ENCODE data around the gene PBX1.

Gene PBX1

GRCh38 chr1:164703960-164704411 is 145.0 kb downstream of the PBX1 start:
- no peak for DNase-seq

- no peak for DNase-seq
Observed at GRCh38 chr1:164704954-164705353, 146.0 kb downstream of the PBX1 start.

GRCh38 chr1:164706606-164706987 is 147.6 kb downstream of the PBX1 start:
- DNase-seq: no peak

GRCh38 chr1:164707868-164708331 is 148.9 kb downstream of the PBX1 start:
- DNase-seq: no peak

- no peak for DNase-seq
Observed at GRCh38 chr1:164708596-164708995, 149.6 kb downstream of the PBX1 start.

- DNase-seq: no peak
Observed at GRCh38 chr1:164709126-164709525, 150.1 kb downstream of the PBX1 start.

- no peak for DNase-seq
Observed at GRCh38 chr1:164709541-164710278, 150.7 kb downstream of the PBX1 start.

- DNase-seq: no peak
Observed at GRCh38 chr1:164712131-164713036, 153.4 kb downstream of the PBX1 start.

- DNase-seq: no peak
Observed at GRCh38 chr1:164713456-164714207, 154.6 kb downstream of the PBX1 start.

- no peak for DNase-seq
Observed at GRCh38 chr1:164716992-164717703, 158.2 kb downstream of the PBX1 start.

GRCh38 chr1:164718821-164719220 is 159.8 kb downstream of the PBX1 start:
- no peak for DNase-seq

- DNase-seq: no peak
Observed at GRCh38 chr1:164719676-164720439, 160.9 kb downstream of the PBX1 start.

- DNase-seq: no peak
Observed at GRCh38 chr1:164720440-164721227, 161.7 kb downstream of the PBX1 start.

- DNase-seq: no peak
Observed at GRCh38 chr1:164721228-164721496, 162.2 kb downstream of the PBX1 start.

- no peak for DNase-seq
Observed at GRCh38 chr1:164723296-164723798, 164.4 kb downstream of the PBX1 start.

GRCh38 chr1:164725401-164725800 is 166.4 kb downstream of the PBX1 start:
- no peak for DNase-seq

- no peak for DNase-seq
Observed at GRCh38 chr1:164726235-164726634, 167.3 kb downstream of the PBX1 start.

GRCh38 chr1:164728719-164729118 is 169.7 kb downstream of the PBX1 start:
- no peak for DNase-seq

- DNase-seq: no peak
Observed at GRCh38 chr1:164731161-164731876, 172.3 kb downstream of the PBX1 start.

GRCh38 chr1:164733070-164733469 is 174.1 kb downstream of the PBX1 start:
- no peak for DNase-seq

All from NCI-H1048 (cell line).